Measurements from ENCODE around the gene CNTN1.

The CNTN1 gene

GRCh38 chr12:40770781-40771180 lies 78.5 kb downstream of the CNTN1 start:
- DNase-seq (ENCODE audit: low read depth): no peak

DNA sequence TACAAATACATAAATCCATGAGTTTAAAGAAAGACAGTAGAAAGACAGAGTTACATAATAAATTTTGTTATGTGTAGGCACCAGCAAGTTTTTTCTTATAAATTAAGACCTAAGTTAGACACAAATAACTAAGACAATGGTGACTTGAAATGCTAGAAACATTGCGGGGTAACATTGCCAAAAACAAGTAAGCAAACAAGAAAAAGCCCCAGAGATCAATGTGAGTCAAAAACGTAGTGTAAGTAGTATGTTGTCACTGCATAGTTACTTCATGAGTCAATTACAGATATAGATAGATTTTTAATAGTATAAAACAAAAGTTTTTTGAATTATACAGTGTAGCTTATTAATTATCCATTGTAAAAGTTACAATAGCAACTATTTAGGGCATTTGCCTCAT lies 83.4 kb downstream of the CNTN1 start:
- DNase-seq (ENCODE audit: low read depth): no peak

GRCh38 chr12:40784102-40784501 lies 91.9 kb downstream of the CNTN1 start:
- no peak for DNase-seq (ENCODE audit: low read depth)

- no peak for DNase-seq (ENCODE audit: low read depth)
These were observed 96.0 kb downstream of the CNTN1 start for GRCh38 chr12:40788276-40788675.

DNA sequence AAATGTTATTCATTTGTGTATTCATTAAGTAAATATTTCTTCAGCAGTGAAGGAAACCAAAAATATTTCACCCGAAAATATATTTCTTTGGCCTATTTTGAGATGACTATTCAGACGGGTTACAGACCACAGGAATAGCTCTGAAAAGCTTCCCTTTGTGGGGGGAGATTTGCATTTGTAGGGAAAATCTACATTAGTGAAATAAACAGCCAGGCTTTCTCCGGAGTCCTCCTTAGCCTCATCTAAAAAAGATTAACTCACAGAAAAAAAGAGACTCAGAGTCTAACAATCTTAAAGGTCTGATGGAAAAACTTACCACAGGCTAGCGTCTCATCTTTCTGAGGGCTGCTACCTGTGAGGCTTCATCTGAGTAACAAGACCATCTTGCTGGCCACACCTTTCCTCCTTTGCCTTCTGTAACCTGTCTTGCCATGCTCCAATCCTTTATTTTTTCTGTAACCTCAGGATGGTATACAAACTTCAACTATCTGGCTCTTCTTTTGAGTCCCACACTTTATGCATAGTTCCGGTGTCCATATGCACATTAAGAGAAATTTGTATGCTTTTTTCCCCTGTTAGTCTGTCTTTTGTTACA lies 100.7 kb downstream of the CNTN1 start:
- no peak for DNase-seq (ENCODE audit: low read depth)

DNA sequence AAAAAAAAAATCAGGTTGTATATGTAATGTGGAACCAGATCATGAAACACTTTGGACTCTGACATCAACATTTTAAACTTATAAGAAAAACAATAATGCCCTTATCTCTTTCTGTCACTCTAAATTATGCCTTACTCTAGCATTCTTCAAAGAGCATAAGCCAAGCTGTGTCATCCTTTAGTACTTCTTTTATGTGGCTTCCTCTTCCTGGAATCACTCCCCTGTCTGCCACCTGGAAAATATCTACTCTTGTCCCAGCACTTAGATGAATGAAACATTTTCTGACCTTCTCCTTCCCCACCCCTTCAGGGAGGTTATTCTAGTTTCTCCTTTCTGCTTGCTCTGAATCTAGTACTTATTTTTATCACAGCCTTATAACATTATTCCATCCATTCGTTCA lies 101.2 kb downstream of the CNTN1 start:
- DNase-seq (ENCODE audit: low read depth): no peak

GRCh38 chr12:40794087-40794486 lies 101.8 kb downstream of the CNTN1 start:
- DNase-seq (ENCODE audit: low read depth): no peak

DNA sequence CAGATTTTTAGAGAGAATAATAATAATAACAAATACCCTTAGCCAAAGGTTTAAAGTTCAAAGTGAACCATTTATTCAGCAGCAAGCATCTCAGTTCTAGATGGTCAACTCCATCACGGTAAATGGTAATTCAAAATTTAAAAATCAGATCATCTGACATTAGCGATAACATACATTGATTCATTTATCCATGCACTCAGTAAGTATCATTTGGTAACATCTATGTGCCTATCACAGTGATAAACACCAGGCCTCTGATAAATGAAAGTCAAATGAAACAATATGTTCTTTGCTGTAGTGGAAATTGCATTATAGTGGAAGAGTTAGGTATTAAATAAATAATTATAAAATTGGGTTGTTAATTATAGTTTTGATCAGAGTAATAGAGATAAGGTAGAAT lies 108.8 kb downstream of the CNTN1 start:
- no peak for DNase-seq (ENCODE audit: low read depth)

- no peak for DNase-seq (ENCODE audit: low read depth)
These were observed 109.6 kb downstream of the CNTN1 start for GRCh38 chr12:40801861-40802260.

DNA sequence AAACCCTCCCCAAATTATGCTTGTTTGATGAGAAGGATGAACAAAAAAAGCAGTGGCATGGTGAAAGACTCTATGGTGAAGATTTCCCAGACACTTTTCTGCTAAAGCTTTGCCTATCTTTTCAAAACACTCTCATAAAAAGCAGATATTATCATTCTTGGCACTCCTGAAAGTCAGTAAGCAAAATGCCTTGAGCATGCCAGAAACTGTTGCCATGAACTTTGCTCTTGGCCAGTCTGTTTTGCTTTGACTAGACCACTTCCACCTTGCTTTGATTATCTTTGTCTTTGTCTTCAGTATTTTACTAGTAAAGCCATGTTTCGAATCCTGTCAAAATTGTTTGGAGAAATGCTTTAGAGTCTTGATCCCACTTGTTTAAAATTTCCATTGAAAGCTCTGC lies 110.4 kb downstream of the CNTN1 start:
- no peak for DNase-seq (ENCODE audit: low read depth)

- DNase-seq (ENCODE audit: low read depth): no peak
These were observed 127.3 kb downstream of the CNTN1 start for GRCh38 chr12:40819436-40820108.

- no peak for DNase-seq (ENCODE audit: low read depth)
These were observed 128.7 kb downstream of the CNTN1 start for GRCh38 chr12:40820794-40821484.

DNA sequence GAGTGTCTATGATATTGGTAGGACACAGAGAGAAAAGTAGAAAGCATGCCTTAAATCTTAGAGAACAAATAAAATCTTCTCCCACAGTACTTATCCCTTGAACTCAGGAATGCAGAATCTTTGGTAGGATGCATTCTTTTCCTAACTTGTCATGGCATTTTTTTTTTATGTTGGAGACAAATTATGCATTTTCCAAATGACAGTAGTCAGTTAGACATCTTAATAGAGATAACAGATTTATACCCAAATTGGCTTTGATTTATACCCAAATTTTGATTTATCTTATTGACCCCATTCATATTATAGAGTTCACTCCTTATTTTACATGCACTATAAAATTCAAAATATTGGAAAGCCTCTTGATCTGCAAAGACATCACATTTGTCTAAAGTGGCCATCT lies 132.9 kb downstream of the CNTN1 start:
- DNase-seq (ENCODE audit: low read depth): no peak

DNA sequence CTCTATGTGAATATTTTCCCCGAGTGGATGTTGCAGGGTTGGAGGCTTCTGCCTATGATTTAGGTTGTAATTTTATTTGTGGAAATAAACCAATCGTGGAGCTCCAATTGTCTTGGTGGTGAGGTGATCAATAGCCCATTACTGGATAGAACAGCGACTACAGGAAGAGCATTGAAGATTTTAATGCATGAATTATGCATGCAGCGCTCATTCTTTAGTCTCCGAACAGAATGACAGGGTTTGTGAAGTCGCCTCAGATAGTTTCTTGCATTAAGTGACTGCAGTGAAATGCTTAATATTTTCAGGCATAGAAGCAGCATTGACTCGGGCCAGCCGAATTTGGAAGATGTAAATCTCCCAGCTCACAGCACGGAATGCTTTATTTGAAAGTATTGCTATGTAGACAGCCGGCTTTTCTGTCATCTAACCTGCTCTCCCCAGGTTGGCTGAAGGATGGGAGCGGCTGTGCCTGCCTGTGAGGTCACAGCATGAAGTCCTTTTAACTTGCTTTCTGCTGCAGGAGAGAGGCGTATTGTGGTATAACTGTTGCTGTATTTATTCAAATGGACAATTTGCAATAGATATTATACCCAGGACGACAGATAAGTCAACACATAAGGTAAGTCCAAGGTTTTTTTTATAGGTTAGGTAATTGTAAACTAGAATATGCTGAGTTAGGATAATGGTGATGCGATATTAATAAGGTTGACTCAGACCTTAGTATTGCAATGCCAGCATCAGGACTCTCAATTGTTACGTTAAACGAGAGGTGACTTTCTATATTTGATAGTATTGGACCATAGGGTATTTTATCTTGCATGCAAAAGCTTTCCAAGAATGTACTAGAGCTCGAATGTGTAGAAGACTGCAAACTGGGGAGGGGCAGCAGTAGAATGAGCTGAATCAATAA lies 135.7 kb downstream of the CNTN1 start:
- DNase-seq (ENCODE audit: low read depth): no peak

DNA sequence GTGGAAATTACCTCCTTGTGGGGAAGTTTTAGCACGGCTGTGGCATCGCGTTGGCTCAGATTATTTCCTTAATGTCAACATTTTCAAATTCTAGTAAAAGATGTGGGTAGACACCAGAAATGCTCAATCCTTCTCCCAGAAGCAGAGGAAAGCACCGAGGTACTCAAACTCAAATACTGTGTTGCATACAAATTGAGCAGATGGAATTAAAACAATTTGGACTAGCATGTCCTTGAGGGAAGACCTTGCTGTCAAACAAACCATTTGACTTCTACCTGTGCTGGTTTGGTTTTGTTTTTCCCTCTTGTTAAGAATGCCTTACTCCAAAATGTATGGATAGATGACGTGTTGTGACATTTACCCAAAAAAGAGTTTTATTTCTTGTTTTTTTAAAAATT lies 136.4 kb downstream of the CNTN1 start:
- no peak for DNase-seq (ENCODE audit: low read depth)

GRCh38 chr12:40829738-40830144 lies 137.5 kb downstream of the CNTN1 start:
- no peak for DNase-seq (ENCODE audit: low read depth)

- no peak for DNase-seq (ENCODE audit: low read depth)
These were observed 139.7 kb downstream of the CNTN1 start for GRCh38 chr12:40831916-40832315.

DNA sequence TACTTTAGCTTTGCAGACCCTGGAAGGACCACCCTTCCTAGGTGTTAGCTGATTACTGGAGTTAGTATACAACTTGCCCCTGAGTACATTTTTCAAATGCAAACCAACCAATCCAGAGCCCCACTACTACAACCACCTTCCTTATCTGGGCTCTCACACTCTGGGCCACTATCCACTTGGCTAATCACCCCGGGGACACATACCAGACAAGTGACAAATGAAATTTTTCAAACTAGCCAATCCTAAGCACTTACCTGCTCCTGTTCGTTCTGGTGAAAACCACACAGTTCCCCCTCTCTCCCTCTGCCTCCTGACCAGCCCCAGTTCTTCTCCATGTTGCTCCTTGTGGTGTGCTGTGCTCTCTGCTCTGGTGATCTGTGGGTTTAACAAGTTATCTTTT lies 140.4 kb downstream of the CNTN1 start:
- no peak for DNase-seq (ENCODE audit: low read depth)

GRCh38 chr12:40833818-40834217 lies 141.6 kb downstream of the CNTN1 start:
- no peak for DNase-seq (ENCODE audit: low read depth)

- no peak for DNase-seq (ENCODE audit: low read depth)
These were observed 142.1 kb downstream of the CNTN1 start for GRCh38 chr12:40834321-40834720.

DNA sequence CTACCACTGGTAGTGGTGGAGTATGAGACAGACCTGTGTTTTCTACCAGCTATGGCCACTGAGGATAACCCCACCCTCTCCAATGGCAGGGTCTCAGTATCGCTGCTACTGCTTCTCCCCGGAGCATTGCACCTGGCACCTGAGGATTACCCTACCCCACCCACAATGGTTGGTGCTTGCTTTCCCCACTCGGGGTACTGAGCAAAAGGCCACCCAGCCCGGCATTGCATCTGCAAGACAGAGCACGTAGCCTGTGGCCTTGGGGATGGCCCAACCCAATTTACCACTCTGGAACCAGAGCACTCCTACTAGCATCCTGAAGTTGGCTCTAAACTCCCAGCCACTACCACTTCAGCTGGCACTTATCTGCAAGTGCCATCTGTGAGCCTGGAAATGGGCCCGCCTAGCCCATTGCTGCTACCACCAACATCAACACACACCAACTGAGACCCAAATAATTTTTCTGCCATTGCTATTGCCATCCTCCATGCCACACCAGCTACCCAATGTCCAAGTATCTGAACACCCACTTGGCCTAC lies 145.7 kb downstream of the CNTN1 start:
- DNase-seq (ENCODE audit: low read depth): no peak

- no peak for DNase-seq (ENCODE audit: low read depth)
These were observed 151.3 kb downstream of the CNTN1 start for GRCh38 chr12:40843495-40843894.
